Ureter (tissue), 1 donor: ENCODE results near the gene LIX1L. TPM values are rescaled to one million over a fixed set of nuclear protein-coding genes. Genes with fewer than 3 reads are reported as not detected.
A peak's percentile ranks its signal among the peaks of the same experiment; 100 is the strongest.

Experiments used
- DNase-seq: peaks from one replicate; pipeline ENCODE4 v3.0.0-alpha.2; 2020; ENCODE audit warnings: low spot score
- total RNA-seq: library from RNA; stranded (reverse); gene quantifications from one replicate; pipeline ENCODE4 v1.2.4, GENCODE V29; 2023
- donor health status: DM: yes; HTN: yes; CAD: no.

LIX1L gene
- total RNA-seq, 1 donor from 2014 or later = 24.7 TPM

DNA sequence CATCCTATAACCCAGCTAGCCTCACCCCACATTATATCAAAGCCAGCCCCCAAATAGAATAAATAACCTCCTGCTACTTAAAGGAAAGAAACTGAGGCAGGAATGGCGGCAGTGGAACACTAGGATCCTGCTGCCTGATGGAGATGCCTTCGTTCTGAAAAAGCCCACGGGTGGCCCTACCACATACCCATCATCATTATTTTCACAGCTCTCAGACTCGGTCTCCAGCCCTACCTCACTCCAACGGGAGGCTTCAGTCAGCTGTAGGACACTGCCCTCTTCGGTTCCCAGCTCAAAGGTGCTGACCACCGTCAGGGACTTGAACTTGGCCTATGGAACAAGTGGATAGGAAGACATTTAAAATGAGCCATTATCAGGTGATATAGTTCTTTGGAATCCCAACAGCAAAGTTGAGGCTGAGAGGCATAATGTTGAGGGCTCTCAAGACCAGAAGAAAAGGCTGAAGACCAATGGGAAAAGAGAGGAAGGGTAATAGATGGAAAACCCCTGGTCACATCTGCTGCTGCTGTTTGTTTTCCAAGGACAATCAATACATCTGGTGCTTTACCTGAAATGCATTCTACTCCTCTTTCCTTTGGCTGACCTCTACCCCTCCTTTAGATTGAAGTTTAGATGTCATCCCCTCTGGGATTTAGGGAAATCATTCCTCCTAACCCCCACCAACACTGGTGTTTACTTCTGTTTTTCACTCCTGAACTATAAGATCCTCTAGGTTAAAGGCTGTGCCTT lies 64.3 kb downstream of the LIX1L start:
- DNase-seq = no peak

DNA sequence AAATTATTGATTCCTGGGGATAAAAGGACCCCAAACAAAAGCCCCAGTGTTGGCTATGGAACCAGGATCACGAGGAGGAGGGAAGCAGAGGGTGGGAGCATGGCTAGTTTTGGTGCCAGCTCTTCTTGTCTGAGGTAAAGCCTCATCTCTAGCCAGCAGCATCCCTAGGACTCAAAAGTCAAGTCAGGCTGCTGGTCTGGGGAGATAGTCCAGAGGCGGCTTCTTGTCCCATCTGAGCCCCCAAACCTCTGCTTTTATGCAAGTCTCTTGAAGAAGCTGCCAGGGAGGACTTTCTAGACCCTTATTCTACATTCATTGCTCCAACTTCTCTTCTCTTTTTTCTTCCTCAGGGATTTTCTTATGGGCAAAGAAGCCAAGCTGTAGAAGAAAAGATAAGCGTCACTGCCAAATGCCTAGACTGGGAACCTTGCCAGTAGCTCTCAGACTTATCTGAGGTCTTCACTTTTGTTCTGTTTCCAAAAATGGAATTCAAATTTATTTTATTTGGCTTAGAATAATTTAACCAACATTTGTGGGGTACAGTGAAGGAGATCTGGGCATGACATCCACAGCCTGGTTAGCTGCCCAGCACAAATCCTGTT lies 65.2 kb downstream of the LIX1L start:
- DNase-seq = no peak

DNA sequence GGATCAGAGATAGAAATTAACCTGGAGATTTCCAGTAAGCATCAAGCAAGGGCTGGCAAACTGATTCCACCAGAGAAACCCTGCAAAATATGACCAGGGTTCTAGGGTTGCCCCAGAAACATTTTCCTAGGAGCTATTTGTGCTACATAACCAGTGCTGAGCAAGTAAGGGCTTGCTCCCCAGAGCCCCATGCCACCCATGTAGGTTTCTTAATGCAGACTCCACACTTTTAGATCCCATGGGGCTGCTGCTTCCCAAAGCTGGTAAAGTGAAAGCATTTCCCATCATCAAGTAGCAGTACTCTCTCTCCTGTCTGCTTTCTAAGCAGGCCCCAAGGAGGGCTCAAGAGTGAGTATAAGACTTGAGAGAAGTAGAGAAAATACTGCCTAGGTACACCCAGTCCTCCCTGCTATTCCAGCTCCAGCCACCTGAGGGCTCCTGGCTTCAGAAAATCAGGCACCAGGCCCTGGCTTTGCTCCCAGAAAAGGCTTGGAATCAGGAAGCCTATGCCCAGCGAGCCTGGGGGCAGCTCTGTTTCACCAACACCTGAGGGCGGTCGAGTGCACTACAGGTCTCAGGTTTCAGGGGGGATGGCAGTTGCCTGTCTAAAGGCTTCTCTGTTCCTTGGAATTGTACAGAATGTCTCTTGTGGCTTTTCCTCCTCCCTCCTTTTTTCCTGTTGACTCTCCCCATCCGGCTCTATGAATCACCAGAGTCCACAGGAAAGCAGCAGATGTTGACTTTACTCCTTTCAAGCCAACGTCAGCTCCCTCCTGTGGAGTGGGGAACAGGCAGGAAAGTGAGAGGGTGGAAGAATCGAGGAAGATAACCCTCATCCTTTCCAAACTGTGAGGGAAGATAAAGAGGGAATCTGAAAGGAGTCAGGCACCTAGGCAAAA lies 66.0 kb downstream of the LIX1L start:
- peak; percentile 95 for DNase-seq

DNA sequence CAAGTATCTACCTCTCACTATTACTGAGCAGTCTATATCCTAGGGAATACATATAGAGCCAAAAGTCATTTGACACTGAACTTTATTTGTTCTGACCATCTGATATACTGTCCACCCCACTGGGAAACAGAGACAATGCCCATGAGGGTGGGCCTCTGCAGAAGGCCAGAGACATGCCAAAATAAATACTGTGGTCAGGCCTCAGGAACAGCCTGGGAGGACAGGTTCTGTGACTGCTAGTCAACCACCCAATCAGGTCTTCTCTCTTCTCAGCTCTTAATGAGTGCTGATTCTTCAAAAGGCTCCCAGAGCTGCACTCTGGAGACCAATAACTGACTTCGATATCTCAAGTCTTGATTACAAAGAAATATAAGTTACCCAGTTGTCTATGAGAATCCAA lies 66.7 kb downstream of the LIX1L start:
- peak; percentile 53 for DNase-seq

DNA sequence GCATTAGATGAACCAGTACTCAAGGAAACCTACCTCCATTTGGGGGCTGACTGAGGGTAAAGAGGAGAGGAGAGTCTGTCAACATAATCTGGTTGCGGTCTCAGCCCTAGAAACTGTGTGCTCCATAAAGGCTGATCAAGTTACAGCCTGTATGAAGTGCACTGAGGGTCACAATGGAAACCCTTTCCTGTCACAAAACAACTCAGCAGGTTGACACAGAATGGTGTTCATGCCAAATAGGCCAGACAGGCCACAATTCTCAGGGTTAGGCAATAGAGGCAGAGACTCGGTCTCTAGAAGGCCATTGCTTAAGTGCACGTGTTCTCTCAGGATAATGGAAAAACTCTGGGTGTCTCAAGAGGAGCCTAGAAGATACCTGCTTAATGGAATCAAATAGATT lies 68.1 kb downstream of the LIX1L start:
- peak; percentile 47 for DNase-seq

DNA sequence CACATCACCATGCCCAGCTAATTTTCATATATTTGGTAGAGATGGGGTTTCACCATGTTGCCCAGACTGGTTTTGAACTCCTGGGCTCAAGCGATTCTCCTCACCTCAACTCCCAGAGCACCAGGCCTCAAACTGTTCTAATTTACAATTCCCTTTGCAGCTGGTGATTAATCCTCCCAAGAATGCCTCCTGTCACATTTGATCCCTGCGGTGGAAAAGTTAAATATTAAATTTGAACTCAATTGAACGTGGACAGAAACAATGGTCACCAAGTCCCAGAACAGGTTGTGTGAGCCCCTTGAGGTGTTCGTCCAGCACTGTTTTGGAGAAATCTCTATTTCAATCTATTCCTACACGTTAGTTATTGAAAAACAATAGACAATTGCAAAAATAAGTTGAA lies 70.2 kb downstream of the LIX1L start:
- peak; percentile 29 for DNase-seq

DNA sequence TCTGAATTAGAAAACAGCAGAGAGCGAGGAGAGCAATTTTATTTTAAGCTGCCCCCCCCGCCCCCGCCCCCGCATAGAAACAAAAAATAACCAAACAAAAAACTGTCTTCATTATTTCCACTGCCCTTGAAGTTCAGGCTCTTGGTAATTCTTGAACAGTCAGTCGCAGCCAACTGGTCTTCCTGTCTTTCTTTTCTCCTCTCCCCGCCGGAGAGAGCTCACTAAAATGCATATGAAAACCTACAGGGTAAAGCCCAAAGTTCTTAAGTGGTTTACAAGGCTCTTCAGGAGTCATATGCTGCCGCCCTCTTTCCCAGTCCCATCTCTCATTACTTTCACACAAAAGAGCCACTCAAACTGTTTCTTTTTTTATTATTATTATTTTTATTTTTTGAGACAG lies 71.0 kb downstream of the LIX1L start:
- DNase-seq = no peak

DNA sequence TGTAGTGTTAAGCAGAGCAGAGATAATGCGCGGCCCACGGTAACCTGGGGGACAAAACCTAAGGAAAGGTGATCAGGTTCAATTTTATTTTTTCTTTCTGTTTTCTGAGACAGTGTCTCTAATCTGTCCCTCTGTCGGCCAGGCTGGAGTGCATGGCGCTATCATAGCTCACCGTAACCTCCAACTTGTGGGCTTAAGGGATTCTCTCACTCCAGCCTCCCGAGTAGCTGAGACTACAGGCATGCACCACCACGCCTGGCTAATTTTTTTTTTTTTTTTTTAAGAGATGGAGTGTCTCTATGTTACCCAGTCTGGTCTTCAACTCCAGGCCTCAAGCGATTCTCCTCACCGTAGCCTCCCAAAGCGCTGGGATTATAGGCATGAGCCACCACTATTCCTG lies 71.4 kb downstream of the LIX1L start:
- DNase-seq = no peak

DNA sequence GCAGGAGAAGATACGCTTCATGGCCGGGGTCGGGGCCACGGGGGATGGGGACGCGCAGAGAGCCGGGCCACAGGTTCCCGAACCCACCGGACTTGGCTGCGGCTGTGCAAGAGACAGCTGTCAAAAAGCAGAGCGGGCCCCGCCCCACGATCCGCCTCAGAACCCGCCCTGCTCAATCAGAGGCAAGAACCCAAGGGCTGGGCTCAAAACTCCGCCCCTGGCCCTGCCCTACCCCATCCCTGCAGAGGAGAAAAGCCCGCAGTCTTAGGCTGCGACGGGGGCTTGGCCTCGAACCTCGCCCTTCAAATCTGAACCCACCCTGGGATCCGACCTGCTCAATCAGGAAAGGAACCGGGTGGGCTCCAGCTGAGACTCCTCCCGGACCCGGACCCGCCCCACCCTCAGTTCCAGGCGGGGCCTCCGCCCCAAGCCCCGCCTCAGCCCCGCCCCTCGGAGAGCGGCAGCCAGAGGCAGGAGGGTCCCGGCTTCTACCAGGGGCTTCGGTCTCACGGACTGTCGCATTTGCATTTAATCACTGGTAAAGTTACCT lies 72.0 kb downstream of the LIX1L start, which contains the start of gene ANKRD35:
Gene ANKRD35 (minus strand): TSS at position 129 of the 550 bp plus-strand sequence. CDS start 108 bp downstream, at position 21.
- peak; percentile 86 for DNase-seq

DNA sequence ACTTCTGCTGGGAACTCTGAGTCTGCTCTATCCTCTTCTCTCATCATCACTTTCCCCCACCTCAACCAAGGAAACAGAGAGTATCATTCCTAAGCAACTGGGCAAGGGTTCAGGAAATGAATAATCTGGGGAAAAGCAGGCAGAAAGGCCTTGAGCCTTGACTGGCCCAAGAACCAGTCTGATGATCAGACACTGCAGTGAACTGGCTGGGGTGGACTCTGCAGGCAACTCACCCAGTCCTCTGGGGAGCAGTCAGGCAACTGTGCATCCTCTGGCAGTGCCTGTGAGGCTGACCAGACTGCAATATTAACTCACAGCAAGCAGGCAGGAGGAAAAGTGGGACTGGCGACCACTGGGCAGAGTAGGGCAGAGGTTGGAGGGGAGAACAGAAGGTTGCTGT lies 73.1 kb downstream of the LIX1L start:
- no peak for DNase-seq

Other genes with a start within 250 kb of the LIX1L start
- not detected for gene CD160, start 238.5 kb downstream of the LIX1L start, total RNA-seq
- gene RNF115, start 133.9 kb downstream of the LIX1L start, total RNA-seq = 28.3 TPM
- gene POLR3C, start 133.8 kb downstream of the LIX1L start, total RNA-seq = 38.1 TPM
- 6.7 TPM for gene NUDT17, start 112.4 kb downstream of the LIX1L start, total RNA-seq
- 70.4 TPM for gene PIAS3, start 98.9 kb downstream of the LIX1L start, total RNA-seq
- 4.2 TPM for gene ANKRD35, start 72.2 kb downstream of the LIX1L start, total RNA-seq
- gene ITGA10, start 48.0 kb downstream of the LIX1L start, total RNA-seq = 19.2 TPM
- gene PEX11B, start 39.3 kb downstream of the LIX1L start, total RNA-seq = 44.2 TPM
- gene RBM8A, start 30.5 kb downstream of the LIX1L start, total RNA-seq = 141 TPM
- 0.47 TPM for gene ANKRD34A, start 6.6 kb upstream of the LIX1L start, total RNA-seq
- 21.0 TPM for gene POLR3GL, start 6.7 kb upstream of the LIX1L start, total RNA-seq
- 744 TPM for gene TXNIP, start 38.6 kb upstream of the LIX1L start, total RNA-seq
- not detected for gene HJV, start 63.7 kb upstream of the LIX1L start, total RNA-seq
- 4.2 TPM for gene NBPF10, start 186.8 kb upstream of the LIX1L start, total RNA-seq